ENCODE results near the gene ZNF649. TPM values are rescaled to one million over a fixed set of nuclear protein-coding genes. Genes with fewer than 3 reads are reported as not detected.

ZNF649 gene
- total RNA-seq, 1 experiment from 2014 or later: 7.3 TPM

DNA sequence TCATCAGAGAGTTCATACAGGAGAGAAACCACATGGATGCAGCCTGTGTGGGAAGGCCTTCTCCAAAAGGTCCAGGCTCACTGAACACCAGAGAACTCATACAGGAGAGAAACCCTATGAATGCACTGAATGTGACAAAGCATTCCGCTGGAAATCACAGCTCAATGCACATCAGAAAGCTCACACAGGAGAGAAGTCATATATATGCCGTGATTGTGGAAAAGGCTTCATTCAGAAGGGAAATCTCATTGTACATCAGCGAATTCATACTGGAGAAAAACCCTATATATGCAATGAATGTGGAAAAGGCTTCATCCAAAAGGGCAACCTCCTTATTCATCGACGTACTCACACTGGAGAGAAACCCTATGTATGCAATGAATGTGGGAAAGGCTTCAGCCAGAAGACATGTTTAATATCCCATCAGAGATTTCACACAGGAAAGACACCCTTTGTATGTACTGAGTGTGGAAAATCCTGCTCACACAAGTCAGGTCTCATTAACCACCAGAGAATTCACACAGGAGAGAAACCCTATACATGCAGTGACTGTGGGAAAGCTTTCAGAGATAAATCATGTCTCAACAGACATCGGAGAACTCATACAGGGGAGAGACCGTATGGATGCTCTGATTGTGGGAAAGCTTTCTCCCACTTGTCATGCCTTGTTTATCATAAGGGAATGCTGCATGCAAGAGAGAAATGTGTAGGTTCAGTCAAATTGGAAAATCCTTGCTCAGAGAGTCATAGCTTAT is 40.2 kb upstream of the ZNF649 start:
- ATAC-seq: no peak
- intact Hi-C loops (cut with micrococcal nuclease): no loop called here

DNA sequence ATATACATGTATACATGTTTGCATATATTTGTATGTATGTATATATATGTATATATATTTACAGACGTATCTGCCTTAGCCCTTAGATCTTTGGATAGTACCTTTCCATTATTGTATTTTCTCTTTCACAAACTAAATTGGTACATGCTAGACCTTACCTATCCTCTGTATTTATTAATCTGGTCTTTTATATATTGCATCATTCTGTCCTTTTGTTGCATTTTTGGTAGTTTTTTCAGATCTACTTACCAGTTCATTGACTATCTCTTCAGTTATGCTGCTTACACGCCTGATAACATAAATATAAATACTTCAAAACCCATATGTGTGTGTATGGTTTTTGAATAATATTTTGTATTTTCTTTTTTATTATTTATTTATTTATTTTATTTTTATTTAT is 34.1 kb upstream of the ZNF649 start:
- Histone ChIP-seq H3K4me2 (ENCODE audit: low read length) (no peak overlapping the region), H3K9me2 (ENCODE audit: insufficient read depth) (no peaks in the 10 kb centered on the region), H4K20me1 (ENCODE audit: insufficient read depth) (no peaks in the 10 kb centered on the region), H2AFZ (ENCODE audit: low read depth, low read length, poor library complexity, severe bottlenecking) (no peak overlapping the region), H3K36me3 (ENCODE audit: control insufficient read depth in 1 of 2, insufficient read depth in 2 of 2, low read length in 2 of 2) (peaks cover 4% of the 10 kb centered on the region in 2 experiments; a peak in 2 of 4 replicates), H3K27me3 (ENCODE audit: insufficient read depth, low read length) (no peaks in the 10 kb centered on the region), H3K9me3 (ENCODE audit: control insufficient read depth in 1 of 2, insufficient read depth in 1 of 2, low read depth in 1 of 2, low read length in 2 of 2) (peaks cover 5 to 37% of the 10 kb centered on the region in 2 experiments; a peak in 3 of 4 replicates), H3K27ac (ENCODE audit: low read depth, low read length) (no peak overlapping the region), H3K79me2 (ENCODE audit: insufficient read depth, low read length) (no peaks in the 10 kb centered on the region), H3K4me1 (ENCODE audit: control insufficient read depth in 1 of 2, insufficient read depth in 2 of 2, low read length in 2 of 2) (no peaks in the 10 kb centered on the region), H3K9ac (ENCODE audit: low read length) (no peak overlapping the region), H3K4me3 (replicated peaks in 1 of 2; ENCODE audit: low read depth in 1 of 2, low read length in 2 of 2) (no peak overlapping the region)
- RAD21 ChIA-PET (ENCODE audit: low non-redundant PET in 1 of 2, low total read pairs in 2 of 2, uncharacterized antibody in 2 of 2, unreplicated experiment in 2 of 2): no interaction called here
- ATAC-seq: no peak
- CTCF ChIA-PET: no interaction called here
- no TSS peak for BruUV-seq (replicated peaks)
- POLR2A ChIA-PET: no interaction called here
- intact Hi-C loops (cut with micrococcal nuclease): no loop called here
- no peak for TF ChIP-seq SIN3A (IDR thresholded peaks at IDR 0.05; ENCODE audit: low read depth)
- TF ChIP-seq ELF1 (IDR thresholded peaks at IDR 0.05; ENCODE audit: borderline replicate concordance, low read depth): no peak
- TF ChIP-seq ZNF274 (IDR thresholded peaks at IDR 0.05; ENCODE audit: low read depth, low read length): no peak
- TF ChIP-seq EZH2 (IDR thresholded peaks at IDR 0.05): no peak
- TF ChIP-seq RAD21 (IDR thresholded peaks at IDR 0.05; ENCODE audit: low read depth): no peak
- no peak for TF ChIP-seq YY1 (IDR thresholded peaks at IDR 0.05; ENCODE audit: extremely low read depth, insufficient replicate concordance, low read depth, low read length)
- no peak for TF ChIP-seq POLR2AphosphoS5 (IDR thresholded peaks at IDR 0.05; ENCODE audit: low read depth, low read length)
- TF ChIP-seq ZFX (IDR thresholded peaks at IDR 0.05): no peak
- DNase-seq (ENCODE audit: low read depth, low spot score): no peak

More for the DNA sequence above, 40.2 kb upstream of the ZNF649 start:
- H3K27ac ChIP-seq (ENCODE audit: low read depth, low read length): no peak overlapping the region
- DNase-seq (ENCODE audit: low read depth, low spot score): no peak
- H2AFZ ChIP-seq (ENCODE audit: low read depth, low read length, poor library complexity, severe bottlenecking): no peak overlapping the region
- H3K4me2 ChIP-seq (ENCODE audit: low read length): no peak overlapping the region
- H3K79me2 ChIP-seq (ENCODE audit: insufficient read depth, low read length): no peaks in the 10 kb centered on the region
- no peak overlapping the region for H3K4me3 ChIP-seq (replicated peaks in 1 of 2; ENCODE audit: low read depth in 1 of 2, low read length in 2 of 2)
- no peak overlapping the region for H3K9ac ChIP-seq (ENCODE audit: low read length)
- H3K4me1 ChIP-seq (ENCODE audit: control insufficient read depth in 1 of 2, insufficient read depth in 2 of 2, low read length in 2 of 2): no peaks in the 10 kb centered on the region
- ChIA-PET CTCF (no interaction called here), RAD21 (ENCODE audit: low non-redundant PET in 1 of 2, low total read pairs in 2 of 2, uncharacterized antibody in 2 of 2, unreplicated experiment in 2 of 2) (no interaction called here), POLR2A (no interaction called here)
- no peaks in the 10 kb centered on the region for H3K9me2 ChIP-seq (ENCODE audit: insufficient read depth)
- peaks cover 6 to 19% of the 10 kb centered on the region in 2 experiments; a peak in 3 of 4 replicates for H3K36me3 ChIP-seq (ENCODE audit: control insufficient read depth in 1 of 2, insufficient read depth in 2 of 2, low read length in 2 of 2)
- no peaks in the 10 kb centered on the region for H4K20me1 ChIP-seq (ENCODE audit: insufficient read depth)
- BruUV-seq (replicated peaks): no TSS peak
- no peaks in the 10 kb centered on the region for H3K27me3 ChIP-seq (ENCODE audit: insufficient read depth, low read length)
- peaks cover 25 to 70% of the 10 kb centered on the region in 2 experiments; a peak in 3 of 4 replicates for H3K9me3 ChIP-seq (ENCODE audit: control insufficient read depth in 1 of 2, insufficient read depth in 1 of 2, low read depth in 1 of 2, low read length in 2 of 2)
- TF ChIP-seq SIN3A (IDR thresholded peaks at IDR 0.05; ENCODE audit: low read depth): no peak
- TF ChIP-seq ZNF274 (IDR thresholded peaks at IDR 0.05; ENCODE audit: low read depth, low read length): peak; percentile 73

Data from HCT116 (cell line).